Stimulated activated CD8-positive, alpha-beta memory T cell treated with anti-CD3 and anti-CD28 coated beads, Interleukin-15, amount 100 ng/mL, for 4 hours (primary cell): ENCODE data around the gene CSF1R.
"Not testable (repeated sequence)": the region's sequence is repeated elsewhere in the genome, so short reads cannot be mapped to it uniquely, and the experiment has no call there.

Experiments used
- DNase-seq, 2 donors: peaks; one replicate each; pipeline ENCODE4 v3.0.0-alpha.2; 2020; ENCODE audit warnings: low read depth in 2 of 2

The CSF1R gene

GRCh38 chr5:150055326-150056074 lies 30.9 kb downstream of the CSF1R start:
- no peak for DNase-seq

GRCh38 chr5:150054569-150054968 lies 31.8 kb downstream of the CSF1R start:
- no peak for DNase-seq

DNA sequence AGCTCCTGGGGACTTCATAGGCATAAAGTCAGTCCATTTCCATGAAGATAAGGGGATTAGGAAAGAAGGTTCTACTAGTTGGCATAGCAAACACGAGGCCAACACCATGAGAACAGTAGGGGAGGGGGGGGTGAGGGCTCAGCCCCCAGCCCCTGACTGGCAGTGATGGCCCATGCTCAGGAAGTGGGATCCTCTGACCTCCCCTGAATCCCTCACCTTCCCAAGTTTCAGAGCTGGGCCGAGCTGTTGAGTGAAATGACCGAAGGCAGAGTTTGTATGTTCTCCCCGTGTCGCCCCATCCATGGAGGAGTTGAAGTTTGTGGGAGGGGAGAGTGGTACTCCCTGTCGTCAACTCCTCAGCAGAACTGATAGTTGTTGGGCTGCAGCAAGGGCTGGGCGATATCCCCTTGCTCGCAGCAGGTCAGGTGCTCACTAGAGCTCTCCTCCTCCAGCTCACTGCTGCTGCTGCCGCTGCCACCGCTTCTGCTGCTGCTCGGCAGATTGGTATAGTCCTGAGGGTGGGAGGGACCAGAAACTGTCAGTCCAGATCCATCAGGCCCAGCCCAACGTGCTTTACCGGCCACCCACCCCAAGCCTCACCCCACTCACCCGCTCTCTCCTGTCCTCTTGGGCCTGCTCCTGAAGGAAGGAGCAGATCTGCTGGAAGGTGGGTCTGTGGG lies 32.5 kb downstream of the CSF1R start:
- DNase-seq, result no peak

GRCh38 chr5:150052956-150053712 lies 33.2 kb downstream of the CSF1R start:
- DNase-seq, result no peak

DNA sequence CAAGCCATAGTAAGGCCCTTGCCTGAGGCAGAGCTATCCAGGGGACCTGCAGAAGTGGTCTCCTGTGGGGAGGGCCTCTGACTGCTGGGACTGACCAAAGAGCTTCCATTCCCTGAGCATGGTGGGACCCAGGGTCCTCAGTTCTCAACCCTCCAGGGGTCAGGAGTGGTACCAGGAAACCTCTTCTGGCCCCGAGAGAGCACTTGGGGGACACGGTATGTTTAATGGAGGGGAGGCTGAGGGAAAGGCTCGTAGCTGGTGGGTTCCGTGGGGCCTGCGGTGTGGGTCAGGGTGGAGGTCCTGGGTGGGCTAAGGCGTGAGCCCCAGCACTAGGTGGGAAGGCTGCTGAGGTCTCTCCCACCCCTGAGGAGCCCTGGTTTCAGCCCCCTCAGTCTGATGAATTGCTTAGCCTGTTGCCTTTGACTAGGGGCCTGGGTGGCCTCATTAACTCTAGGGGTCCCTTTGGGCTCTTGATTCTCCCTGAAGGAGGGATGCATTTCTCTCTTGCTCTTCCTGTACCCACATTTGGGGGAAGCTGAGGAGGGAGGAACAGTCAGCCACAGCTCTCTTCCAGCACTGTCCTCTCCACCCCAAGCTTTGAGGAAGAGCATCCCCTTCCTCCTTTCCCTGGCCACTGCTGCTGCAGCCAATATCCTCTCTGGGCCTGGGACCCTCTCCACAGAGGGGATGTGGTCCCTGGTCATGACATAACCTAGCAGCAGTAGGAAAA lies 34.0 kb downstream of the CSF1R start:
- DNase-seq, result no peak

GRCh38 chr5:150051657-150052195 lies 34.6 kb downstream of the CSF1R start:
- no peak for DNase-seq

- not testable (repeated sequence) for DNase-seq
Measured at GRCh38 chr5:150050172-150050811, 36.1 kb downstream of the CSF1R start.

DNA sequence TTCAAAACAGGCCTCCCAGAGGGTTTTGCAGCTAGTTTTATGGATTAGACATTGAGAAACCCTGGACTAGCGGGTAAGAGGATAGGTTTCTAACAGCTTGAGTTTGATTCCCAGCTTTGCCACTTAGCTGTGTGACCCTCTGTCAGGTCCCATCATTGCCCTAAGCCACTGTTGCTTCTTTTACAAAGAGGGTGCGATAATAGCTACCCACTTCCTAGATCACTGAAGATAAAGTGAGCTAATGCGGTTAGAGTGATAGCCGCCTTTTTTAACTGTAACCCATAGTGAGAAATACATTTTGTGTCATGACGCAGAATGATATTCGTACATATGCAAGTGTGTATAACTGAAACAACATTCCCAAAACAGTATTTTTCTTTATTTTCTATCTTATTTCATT lies 40.3 kb downstream of the CSF1R start:
- no peak for DNase-seq

- DNase-seq, result no peak
Measured at GRCh38 chr5:150045549-150045948, 40.8 kb downstream of the CSF1R start.

- no peak for DNase-seq
Measured at GRCh38 chr5:150044712-150045111, 41.6 kb downstream of the CSF1R start.

- DNase-seq, result no peak
Measured at GRCh38 chr5:150044329-150044681, 42.0 kb downstream of the CSF1R start.

DNA sequence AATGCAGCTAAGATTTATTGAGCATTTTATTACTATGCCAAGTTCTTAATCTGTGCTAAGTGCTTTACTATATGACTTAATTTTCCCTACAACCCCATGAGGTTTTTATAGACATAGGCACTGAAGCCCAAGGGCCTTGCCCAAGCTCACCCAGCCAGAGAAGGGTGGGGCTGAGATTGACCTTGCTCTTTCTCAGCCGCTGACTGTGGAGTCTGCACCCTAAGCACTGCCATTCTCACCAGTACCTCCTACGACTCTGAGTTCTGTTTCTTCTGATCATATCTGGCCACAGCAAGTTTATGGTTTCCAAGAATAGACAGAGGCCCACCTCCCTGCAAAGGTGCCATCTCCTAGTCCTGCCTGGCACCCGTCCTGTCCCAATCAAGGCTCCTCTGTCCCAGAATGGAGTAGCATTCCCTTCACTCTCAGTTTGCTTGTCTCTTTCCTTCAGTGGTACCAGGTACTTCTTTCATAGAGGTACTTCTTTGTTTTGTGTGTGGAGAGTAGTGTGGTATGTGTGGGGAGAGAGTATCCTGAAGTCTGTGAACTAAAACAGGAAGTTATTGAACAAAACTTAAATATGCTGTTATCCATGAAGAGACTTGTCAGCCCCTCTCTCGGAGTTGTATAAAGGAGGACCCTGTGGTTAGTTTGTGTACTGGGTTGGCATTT lies 42.6 kb downstream of the CSF1R start:
- DNase-seq, result no peak

DNA sequence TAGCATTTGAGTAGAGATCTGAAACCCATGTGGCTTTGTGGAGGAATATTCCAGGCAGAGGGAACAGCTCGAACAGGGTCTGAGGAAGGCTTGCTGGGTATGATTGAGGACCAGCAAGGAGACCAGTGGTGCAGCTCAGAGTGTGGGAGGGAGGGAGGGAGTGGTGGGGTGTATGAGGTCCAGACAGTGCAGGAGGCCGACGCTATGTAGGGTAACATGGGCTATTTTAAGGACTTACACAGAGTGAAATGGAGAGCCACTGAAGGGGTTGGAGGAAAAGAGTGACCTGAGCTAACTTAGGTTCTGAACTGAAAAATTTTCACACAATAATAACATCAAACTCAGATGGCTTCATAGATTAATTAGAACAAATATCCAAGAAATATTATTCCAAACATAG lies 43.9 kb downstream of the CSF1R start:
- no peak for DNase-seq

GRCh38 chr5:150038547-150038946 lies 47.8 kb downstream of the CSF1R start:
- DNase-seq, result no peak

- no peak for DNase-seq
Measured at GRCh38 chr5:150036513-150036912, 49.8 kb downstream of the CSF1R start.

GRCh38 chr5:150035139-150035895 lies 51.0 kb downstream of the CSF1R start:
- no peak for DNase-seq

DNA sequence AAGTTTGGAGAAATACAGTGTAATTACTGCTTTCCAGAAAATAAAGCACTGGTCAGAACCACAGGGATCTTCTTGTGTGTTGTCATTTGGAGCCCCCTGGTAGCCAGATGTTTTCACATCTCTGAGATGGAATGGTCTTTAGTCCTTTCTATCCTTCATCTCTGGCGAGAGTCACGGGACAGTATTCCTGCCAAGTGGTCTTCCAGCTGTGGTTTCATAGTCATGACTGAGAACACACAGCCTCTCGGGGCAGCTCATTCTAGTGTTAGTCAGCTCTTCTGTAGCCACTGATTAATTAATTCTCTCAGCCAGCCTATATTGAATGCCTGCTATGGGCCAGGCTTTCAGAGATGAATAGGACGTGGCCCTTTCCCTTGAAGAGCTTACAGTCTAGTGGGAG lies 51.7 kb downstream of the CSF1R start:
- DNase-seq, result no peak

DNA sequence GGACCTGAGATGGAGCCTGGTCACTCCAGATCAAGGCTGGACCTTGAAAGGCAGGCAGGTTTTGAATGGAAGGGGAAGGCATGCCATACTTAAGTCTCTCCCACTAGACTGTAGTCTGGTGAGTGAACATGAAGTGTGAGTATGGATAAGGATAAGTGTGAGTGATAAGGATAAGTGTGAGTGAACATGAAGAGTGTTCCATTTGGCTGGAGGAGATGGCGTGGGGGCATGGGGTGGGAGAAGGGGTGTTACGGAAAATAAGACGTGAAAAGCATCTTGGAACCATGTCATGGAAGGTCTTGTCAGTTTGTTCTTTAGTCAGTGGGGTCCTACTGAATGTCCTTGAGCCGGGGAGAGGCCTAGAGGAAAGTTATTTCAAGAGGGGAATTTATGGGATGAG lies 53.0 kb downstream of the CSF1R start:
- DNase-seq, result no peak

DNA sequence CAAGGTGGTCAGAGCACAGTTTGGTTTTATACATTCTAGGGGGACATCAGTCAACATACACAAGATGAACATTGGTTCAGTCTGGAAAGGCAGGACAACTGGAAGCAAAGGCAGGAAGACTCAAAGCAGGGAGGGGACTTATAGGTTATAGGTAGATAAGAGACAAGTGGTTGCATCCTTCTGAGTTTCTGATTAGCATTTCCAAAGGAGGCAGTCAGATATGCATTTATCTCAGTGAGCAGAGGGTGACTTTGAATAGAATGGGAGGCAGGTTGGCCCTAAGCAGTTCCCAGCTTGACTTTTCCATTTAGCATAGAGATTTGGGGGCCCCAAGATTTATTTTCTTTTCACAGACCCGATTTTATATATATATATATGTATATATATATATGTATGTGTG lies 58.3 kb downstream of the CSF1R start:
- not testable (repeated sequence) for DNase-seq

DNA sequence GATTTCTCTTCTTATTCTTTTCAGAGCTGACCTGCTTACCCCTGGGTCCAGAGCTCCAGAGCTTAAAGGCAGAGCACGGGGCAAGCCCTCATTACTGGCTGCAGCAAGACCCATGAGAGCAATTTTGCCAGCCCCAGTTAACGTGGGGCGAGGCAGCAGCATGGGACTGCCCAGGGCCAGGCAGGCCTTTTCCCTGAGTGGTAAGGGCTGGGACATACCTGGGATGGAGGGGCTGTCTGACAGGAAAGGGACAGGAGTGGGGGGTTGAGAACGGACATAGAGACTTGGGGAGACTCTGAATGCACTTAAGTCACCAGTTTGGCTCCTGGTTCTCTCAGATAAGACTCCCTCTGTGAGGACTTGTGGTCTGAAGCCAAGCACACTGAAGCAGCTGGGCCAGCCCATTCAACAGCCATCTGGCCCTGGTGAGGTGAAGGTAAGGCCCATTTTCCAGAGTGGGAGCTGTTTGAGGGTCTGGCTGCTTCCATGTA lies 59.6 kb downstream of the CSF1R start:
- DNase-seq, result no peak
